RWPE2 (cell line): Measurements from ENCODE around the gene BAHCC1.

Source experiments
- ATAC-seq: fragments of 200-7000 bp; cut with Tn5 transposase; 3 replicates; pipeline ENCODE4 v1.9.1; 2021; ENCODE audit warnings: low read depth
- DNase-seq: peaks from one replicate; pipeline ENCODE4 v3.0.0-alpha.2; 2020; ENCODE audit warnings: low spot score
- H3K27ac ChIP-seq: fragments of 450-650 bp; 2 replicates; pipeline ENCODE4 v1.5.1; 2017; ENCODE audit warnings: mild to moderate bottlenecking; ENCODE audit not compliant: poor library complexity, severe bottlenecking
- H3K27me3 ChIP-seq: fragments of 250-450 bp; sonication (Bioruptor Pico); 2 replicates; pipeline ENCODE4 v1.5.1; 2021; ENCODE audit warnings: mild to moderate bottlenecking, moderate library complexity; ENCODE audit not compliant: insufficient read depth, poor library complexity, severe bottlenecking
- H3K36me3 ChIP-seq: fragments of 250-450 bp; sonication (Bioruptor Pico); 2 replicates; pipeline ENCODE4 v1.5.1; 2020; ENCODE audit warnings: low read depth, mild to moderate bottlenecking, moderate library complexity
- H3K4me1 ChIP-seq: fragments of 250-450 bp; sonication (Bioruptor Pico); 2 replicates; pipeline ENCODE4 v1.5.1; 2021; ENCODE audit warnings: mild to moderate bottlenecking, moderate library complexity; ENCODE audit not compliant: insufficient read depth, poor library complexity, severe bottlenecking
- H3K4me3 ChIP-seq: fragments of 250-450 bp; sonication (Bioruptor Pico); 2 replicates; pipeline ENCODE4 v1.5.1; 2021; ENCODE audit warnings: mild to moderate bottlenecking, moderate library complexity; ENCODE audit not compliant: severe bottlenecking
- H3K9me3 ChIP-seq: fragments of 250-450 bp; sonication (Bioruptor Pico); 2 replicates; pipeline ENCODE4 v1.5.1; 2021; ENCODE audit warnings: mild to moderate bottlenecking, moderate library complexity; ENCODE audit not compliant: severe bottlenecking
- CTCF ChIP-seq: fragments of 450-650 bp; IDR thresholded peaks from one replicate; pipeline ENCODE4 v1.5.1; 2017; ENCODE audit warnings: mild to moderate bottlenecking, moderate library complexity; ENCODE audit not compliant: poor library complexity, severe bottlenecking

BAHCC1 gene

DNA sequence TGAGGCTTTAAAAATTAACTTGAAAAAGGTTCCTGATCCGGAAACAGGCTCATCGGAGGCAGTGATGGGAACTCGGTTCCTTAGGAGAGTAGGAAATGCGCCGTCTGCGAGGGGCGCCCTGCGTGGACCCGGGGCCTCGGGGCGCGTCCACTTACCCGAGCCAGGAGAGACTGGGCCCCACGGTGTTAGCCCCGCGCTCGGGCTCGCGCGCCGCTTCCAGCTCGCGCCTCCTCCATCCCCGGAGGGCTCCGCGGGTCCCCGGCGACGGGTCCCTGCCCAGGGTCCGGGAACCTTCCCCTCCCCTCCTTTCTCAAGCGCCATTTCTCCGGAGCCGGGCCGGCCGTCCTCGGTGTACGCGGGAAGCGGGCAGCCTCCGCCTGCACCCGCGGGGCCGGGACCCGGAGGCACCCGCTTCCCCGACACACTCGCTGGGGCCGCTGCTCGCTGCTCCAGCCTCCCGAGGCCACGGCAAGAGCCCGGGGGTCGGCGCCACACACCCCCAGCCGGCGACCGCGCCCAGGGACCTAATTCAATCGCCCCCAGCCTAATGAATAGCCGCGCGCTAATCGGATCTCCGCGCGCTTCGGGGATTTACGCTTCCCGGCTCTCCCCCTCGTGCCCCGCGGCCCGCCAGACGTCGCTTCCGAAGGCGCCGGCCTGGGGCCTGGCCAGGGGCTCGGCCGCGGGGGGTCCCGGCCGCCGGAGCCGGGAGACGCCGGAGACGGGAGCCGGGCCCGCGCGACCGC lies 2.2 kb upstream of the BAHCC1 start:
- no peak for DNase-seq
- Histone ChIP-seq H3K27me3 (no peaks in the 10 kb centered on the region), H3K4me1 (peaks cover 12% of the 10 kb centered on the region), H3K36me3 (no peaks in the 10 kb centered on the region), H3K9me3 (no peaks in the 10 kb centered on the region), H3K27ac (peak overlapping the region; percentile 75), H3K4me3 (peak overlapping the region; percentile 69)
- no peak for TF ChIP-seq CTCF
- ATAC-seq = no peak

GRCh38 chr17:81393684-81394376 lies 1.4 kb upstream of the BAHCC1 start:
- DNase-seq = peak; percentile 100
- peak; percentile 26 for ATAC-seq
- Histone ChIP-seq H3K4me1 (peaks cover 12% of the 10 kb centered on the region), H3K4me3 (peak overlapping the region; percentile 69), H3K36me3 (no peaks in the 10 kb centered on the region), H3K27me3 (no peaks in the 10 kb centered on the region), H3K9me3 (no peaks in the 10 kb centered on the region), H3K27ac (peak overlapping the region; percentile 75)
- TF ChIP-seq CTCF = no peak

DNA sequence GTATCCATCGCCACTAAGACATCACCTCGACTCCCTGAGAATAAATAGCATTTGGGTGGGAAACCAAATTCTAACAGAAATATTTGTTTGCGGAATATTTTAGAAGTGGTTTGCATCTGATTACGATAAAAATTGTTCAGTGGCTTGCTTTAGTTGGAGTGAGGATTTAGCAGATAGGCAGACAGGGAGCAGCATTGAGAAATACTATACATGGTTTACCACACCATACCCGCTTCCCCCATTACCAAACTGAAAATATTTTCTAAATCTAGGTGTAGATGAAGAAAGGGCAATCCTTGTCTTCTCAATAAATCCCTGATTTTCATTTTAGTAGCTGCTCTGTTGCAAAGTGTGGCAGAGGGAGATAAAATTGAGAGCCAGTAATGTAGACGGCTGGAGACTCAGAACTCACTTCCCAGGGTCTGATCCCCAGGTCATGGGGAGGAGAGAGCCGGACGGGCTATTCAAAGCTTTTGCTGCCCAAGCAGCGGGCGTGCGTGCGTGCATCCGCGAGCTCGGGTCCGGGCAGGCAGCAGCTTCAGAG lies 808 bp upstream of the BAHCC1 start:
- H3K4me3 ChIP-seq = no peak overlapping the region
- DNase-seq (no peak), ATAC-seq (no peak)
- H3K4me1 ChIP-seq = peaks cover 12% of the 10 kb centered on the region
- H3K9me3 ChIP-seq = no peaks in the 10 kb centered on the region
- H3K36me3 ChIP-seq = no peaks in the 10 kb centered on the region
- no peak for TF ChIP-seq CTCF
- peak overlapping the region; percentile 75 for H3K27ac ChIP-seq
- H3K27me3 ChIP-seq = no peaks in the 10 kb centered on the region

GRCh38 chr17:81395600-81396277 lies 482 bp downstream of the BAHCC1 start:
- Histone ChIP-seq H3K27me3 (no peaks in the 10 kb centered on the region), H3K36me3 (no peaks in the 10 kb centered on the region), H3K4me1 (peaks cover 12% of the 10 kb centered on the region), H3K4me3 (peak overlapping the region; percentile 82), H3K9me3 (no peaks in the 10 kb centered on the region), H3K27ac (peak overlapping the region; percentile 75)
- no peak for TF ChIP-seq CTCF
- DNase-seq = no peak
- no peak for ATAC-seq
